Fibroblast of lung (primary cell): Measurements from ENCODE around the gene EFR3B. TPM values are rescaled to one million over a fixed set of nuclear protein-coding genes. Genes with fewer than 3 reads are reported as not detected.

Experiments
- DNase-seq, 2 donors: peaks; one replicate each; pipeline versions ENCODE4 v3.0.0 to v3.0.0-alpha.2; 2010; ENCODE audit warnings: low read depth in 2 of 2
- H2AFZ ChIP-seq: 2 replicates; pipeline ENCODE4 v1.5.1; 2012; ENCODE audit warnings: low read length, control low read depth, inconsistent platforms
- H3K27ac ChIP-seq: 2 replicates; pipeline ENCODE4 v1.5.1; 2011; ENCODE audit warnings: low read length, control low read depth; ENCODE audit not compliant: insufficient read depth
- H3K27me3 ChIP-seq: 2 replicates; pipeline ENCODE4 v1.5.1; 2011; ENCODE audit warnings: mild to moderate bottlenecking, low read length; ENCODE audit not compliant: control insufficient read depth, insufficient read depth
- H3K36me3 ChIP-seq: 2 replicates; pipeline ENCODE4 v1.5.1; 2011; ENCODE audit warnings: low read length; ENCODE audit not compliant: control insufficient read depth, insufficient read depth
- H3K4me1 ChIP-seq: 2 replicates; pipeline ENCODE4 v1.5.1; 2011; ENCODE audit warnings: low read length; ENCODE audit not compliant: control insufficient read depth, insufficient read depth; ENCODE audit errors: extremely low read depth
- H3K4me2 ChIP-seq: 2 replicates; pipeline ENCODE4 v1.5.1; 2011; ENCODE audit warnings: low read length, control low read depth; ENCODE audit not compliant: insufficient read depth; ENCODE audit errors: extremely low read depth
- H3K4me3 ChIP-seq, 4 experiments: fragments of 200-600 bp in 1 of 4; sonication (generic) in 1 of 4; replicated peaks in 1 of 4; 2 replicates each; pipeline ENCODE4 v1.5.1; 2011 to 2016; ENCODE audit warnings: low read length in 4 of 4, low read depth in 3 of 4, mild to moderate bottlenecking in 3 of 4, control low read depth in 2 of 4, inconsistent platforms in 1 of 4, mixed read lengths in 1 of 4; ENCODE audit not compliant: insufficient read depth in 1 of 4; ENCODE audit errors: control extremely low read depth in 1 of 4
- H3K79me2 ChIP-seq: 2 replicates; pipeline ENCODE4 v1.5.1; 2012; ENCODE audit warnings: mild to moderate bottlenecking, low read length, inconsistent platforms; ENCODE audit not compliant: control insufficient read depth, insufficient read depth
- H3K9ac ChIP-seq: 2 replicates; pipeline ENCODE4 v1.5.1; 2011; ENCODE audit warnings: mild to moderate bottlenecking, low read length, control low read depth; ENCODE audit not compliant: insufficient read depth
- H3K9me3 ChIP-seq: 2 replicates; pipeline ENCODE4 v1.5.1; 2012; ENCODE audit warnings: low read depth, low read length; ENCODE audit not compliant: control insufficient read depth, insufficient read depth
- H4K20me1 ChIP-seq: 2 replicates; pipeline ENCODE4 v1.5.1; 2011; ENCODE audit warnings: low read length; ENCODE audit not compliant: control insufficient read depth, insufficient read depth; ENCODE audit errors: extremely low read depth
- EZH2 ChIP-seq: IDR thresholded peaks from 2 replicates; pipeline ENCODE4 v1.5.1; 2012; ENCODE audit warnings: low read length, control low read depth, mild to moderate bottlenecking; ENCODE audit errors: missing control alignments
- polyA plus RNA-seq, 2 donors: library from polyadenylated mRNA; depleted of rRNA in 1 of 2; stranded (reverse) in 1 of 2; unstranded in 1 of 2; fragments of >200 nt; gene quantifications; 2 replicates each; pipeline ENCODE4 v1.2.1, GENCODE V29; 2011 to 2012; ENCODE audit warnings: missing spikeins in 1 of 2
- total RNA-seq: library from RNA; depleted of rRNA; stranded (reverse); fragments of >200 nt; gene quantifications from 2 replicates; pipeline ENCODE4 v1.2.1, GENCODE V29; 2014
- TF ChIP-seq, protein P1 (sequence below), 2 donors: IDR thresholded peaks in 1 of 2; conservative IDR thresholded peaks in 1 of 2; 1 replicate in 1 of 2; 2 replicates in 1 of 2; pipeline ENCODE4 v1.5.1; 2011 to 2012; ENCODE audit warnings: low read length in 2 of 2, control low read depth in 1 of 2, inconsistent platforms in 1 of 2, low read depth in 1 of 2, mild to moderate bottlenecking in 1 of 2

Gene EFR3B
- total and polyA plus RNA-seq, 2 donors (not counting 1 experiment from before 2014, with no cell fraction given): 0.03 to 0.50 TPM

DNA sequence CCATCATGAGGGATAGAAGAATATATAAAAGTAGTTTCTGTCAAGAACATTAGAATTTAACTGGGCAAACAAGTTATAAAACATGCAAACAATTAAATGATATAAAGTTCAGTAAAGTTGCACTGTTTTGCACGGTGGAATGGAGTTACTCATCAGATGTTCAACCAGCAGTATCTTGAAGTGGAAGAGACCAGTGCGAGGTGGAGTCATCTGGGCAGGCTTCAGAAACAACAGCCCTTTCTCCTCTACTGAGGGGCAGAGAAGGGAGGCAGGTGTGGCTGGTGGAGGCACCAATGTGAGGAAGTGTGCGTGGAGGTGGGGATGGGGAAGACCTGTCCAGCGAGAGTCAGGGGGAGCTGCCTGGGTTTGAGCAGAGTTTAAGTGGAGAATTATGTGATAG lies 7.5 kb downstream of the EFR3B start:
- H3K27ac ChIP-seq: no peak overlapping the region
- H3K27me3 ChIP-seq: no peaks in the 10 kb centered on the region
- DNase-seq: no peak
- H3K9ac ChIP-seq: no peak overlapping the region
- H3K9me3 ChIP-seq: no peaks in the 10 kb centered on the region
- no peaks in the 10 kb centered on the region for H3K79me2 ChIP-seq
- no peak overlapping the region for H2AFZ ChIP-seq
- no peak overlapping the region for H3K4me2 ChIP-seq
- no peaks in the 10 kb centered on the region for H3K4me1 ChIP-seq
- TF ChIP-seq EZH2: no peak
- TF ChIP-seq, protein P1, sequence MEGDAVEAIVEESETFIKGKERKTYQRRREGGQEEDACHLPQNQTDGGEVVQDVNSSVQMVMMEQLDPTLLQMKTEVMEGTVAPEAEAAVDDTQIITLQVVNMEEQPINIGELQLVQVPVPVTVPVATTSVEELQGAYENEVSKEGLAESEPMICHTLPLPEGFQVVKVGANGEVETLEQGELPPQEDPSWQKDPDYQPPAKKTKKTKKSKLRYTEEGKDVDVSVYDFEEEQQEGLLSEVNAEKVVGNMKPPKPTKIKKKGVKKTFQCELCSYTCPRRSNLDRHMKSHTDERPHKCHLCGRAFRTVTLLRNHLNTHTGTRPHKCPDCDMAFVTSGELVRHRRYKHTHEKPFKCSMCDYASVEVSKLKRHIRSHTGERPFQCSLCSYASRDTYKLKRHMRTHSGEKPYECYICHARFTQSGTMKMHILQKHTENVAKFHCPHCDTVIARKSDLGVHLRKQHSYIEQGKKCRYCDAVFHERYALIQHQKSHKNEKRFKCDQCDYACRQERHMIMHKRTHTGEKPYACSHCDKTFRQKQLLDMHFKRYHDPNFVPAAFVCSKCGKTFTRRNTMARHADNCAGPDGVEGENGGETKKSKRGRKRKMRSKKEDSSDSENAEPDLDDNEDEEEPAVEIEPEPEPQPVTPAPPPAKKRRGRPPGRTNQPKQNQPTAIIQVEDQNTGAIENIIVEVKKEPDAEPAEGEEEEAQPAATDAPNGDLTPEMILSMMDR (conservative IDR thresholded peaks at IDR 0.05 in 1 of 2, IDR thresholded peaks at IDR 0.05 in 1 of 2; ENCODE audit: low read depth in 1 of 2, low read length in 2 of 2): no peak
- H3K36me3 ChIP-seq: no peaks in the 10 kb centered on the region
- no peak overlapping the region for H3K4me3 ChIP-seq
- H4K20me1 ChIP-seq: no peaks in the 10 kb centered on the region

DNA sequence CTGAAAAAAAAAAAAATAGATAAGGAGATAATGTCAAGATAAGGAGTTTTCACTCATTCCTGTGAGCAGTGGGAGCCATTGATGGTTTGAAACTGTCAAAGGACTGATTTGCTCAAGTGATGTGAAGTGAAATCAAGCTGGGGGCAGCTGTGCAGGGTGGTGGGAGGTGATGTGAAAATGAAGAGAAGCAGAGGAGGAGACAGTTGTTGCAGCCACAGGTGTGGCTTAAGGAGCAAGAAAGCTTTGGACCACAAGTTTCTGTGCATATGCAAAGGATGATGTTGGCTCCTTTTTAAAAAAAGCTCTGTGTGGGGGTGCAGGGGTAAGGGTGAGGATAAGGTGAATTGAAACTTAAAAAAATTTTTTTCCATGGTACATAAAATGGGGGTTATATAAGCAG lies 8.3 kb downstream of the EFR3B start:
- Histone ChIP-seq H3K4me3 (no peak overlapping the region), H3K27me3 (no peaks in the 10 kb centered on the region), H3K4me2 (no peak overlapping the region), H3K9me3 (no peaks in the 10 kb centered on the region), H3K36me3 (no peaks in the 10 kb centered on the region), H2AFZ (no peak overlapping the region), H3K9ac (no peak overlapping the region), H3K4me1 (no peaks in the 10 kb centered on the region), H3K27ac (no peak overlapping the region), H4K20me1 (no peaks in the 10 kb centered on the region), H3K79me2 (no peaks in the 10 kb centered on the region)
- TF ChIP-seq, protein P1 (conservative IDR thresholded peaks at IDR 0.05 in 1 of 2, IDR thresholded peaks at IDR 0.05 in 1 of 2; ENCODE audit: low read depth in 1 of 2, low read length in 2 of 2): no peak
- TF ChIP-seq EZH2: no peak
- no peak for DNase-seq

DNA sequence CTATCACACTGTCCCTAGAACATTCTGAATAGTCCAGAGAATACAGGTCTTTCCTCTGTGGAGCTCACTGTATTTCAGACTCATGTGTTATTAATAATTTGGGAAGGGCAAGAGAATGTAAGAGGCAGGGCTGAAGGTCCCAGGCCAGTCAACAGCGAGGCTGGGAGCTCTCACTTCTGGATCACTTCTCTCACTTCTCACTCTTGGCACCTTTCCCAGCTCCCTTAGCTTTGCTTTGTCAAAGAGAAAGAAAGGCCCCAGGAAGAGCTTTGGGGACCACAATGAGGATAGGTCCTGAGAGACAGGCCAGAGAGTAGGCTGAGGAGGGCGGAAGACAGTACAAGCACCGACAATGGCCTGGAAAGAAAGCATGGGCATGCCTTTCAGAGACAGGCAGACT lies 11.2 kb downstream of the EFR3B start:
- Histone ChIP-seq H3K9ac (no peak overlapping the region), H4K20me1 (no peaks in the 10 kb centered on the region), H3K4me2 (no peak overlapping the region), H3K27ac (no peak overlapping the region), H3K9me3 (no peaks in the 10 kb centered on the region), H2AFZ (no peak overlapping the region), H3K4me3 (no peak overlapping the region), H3K36me3 (no peaks in the 10 kb centered on the region), H3K4me1 (no peaks in the 10 kb centered on the region), H3K79me2 (no peaks in the 10 kb centered on the region), H3K27me3 (no peaks in the 10 kb centered on the region)
- no peak for DNase-seq
- TF ChIP-seq, protein P1 (conservative IDR thresholded peaks at IDR 0.05 in 1 of 2, IDR thresholded peaks at IDR 0.05 in 1 of 2; ENCODE audit: low read depth in 1 of 2, low read length in 2 of 2): no peak
- no peak for TF ChIP-seq EZH2
